WI38 (cell line): ENCODE results near the gene PDXK.

ENCODE experiments used
- H3K4me3 ChIP-seq: 2 replicates; pipeline ENCODE4 v1.5.1; 2011; ENCODE audit warnings: low read depth, mild to moderate bottlenecking, control low read depth, low read length
- TF ChIP-seq, protein P1 (sequence below): IDR thresholded peaks from 2 replicates; pipeline ENCODE4 v1.5.1; 2012; ENCODE audit warnings: low read depth, mild to moderate bottlenecking, control low read depth, low read length

The PDXK gene

DNA sequence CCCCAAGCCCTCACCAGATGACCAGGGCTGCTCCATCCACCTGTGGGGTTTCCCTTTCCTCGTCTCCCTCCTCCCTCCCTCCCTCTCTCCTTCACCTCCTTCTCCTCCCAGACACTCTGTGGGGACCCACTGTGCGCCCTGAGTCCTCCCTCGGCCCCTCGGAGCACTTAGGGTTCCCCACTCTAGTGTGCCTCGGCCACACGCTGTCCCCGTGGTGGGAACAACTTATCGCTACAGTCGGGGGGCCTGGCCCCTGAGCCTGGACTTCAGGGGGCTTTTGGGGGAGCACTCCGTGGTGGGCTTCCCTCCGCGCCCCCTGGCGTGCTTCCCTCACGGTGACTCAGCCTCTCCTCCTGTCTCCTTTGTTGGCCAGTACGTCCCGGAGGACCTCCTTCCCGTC, 29.7 kb downstream of the PDXK start:
- H3K4me3 ChIP-seq: no peak overlapping the region
- TF ChIP-seq, protein P1, sequence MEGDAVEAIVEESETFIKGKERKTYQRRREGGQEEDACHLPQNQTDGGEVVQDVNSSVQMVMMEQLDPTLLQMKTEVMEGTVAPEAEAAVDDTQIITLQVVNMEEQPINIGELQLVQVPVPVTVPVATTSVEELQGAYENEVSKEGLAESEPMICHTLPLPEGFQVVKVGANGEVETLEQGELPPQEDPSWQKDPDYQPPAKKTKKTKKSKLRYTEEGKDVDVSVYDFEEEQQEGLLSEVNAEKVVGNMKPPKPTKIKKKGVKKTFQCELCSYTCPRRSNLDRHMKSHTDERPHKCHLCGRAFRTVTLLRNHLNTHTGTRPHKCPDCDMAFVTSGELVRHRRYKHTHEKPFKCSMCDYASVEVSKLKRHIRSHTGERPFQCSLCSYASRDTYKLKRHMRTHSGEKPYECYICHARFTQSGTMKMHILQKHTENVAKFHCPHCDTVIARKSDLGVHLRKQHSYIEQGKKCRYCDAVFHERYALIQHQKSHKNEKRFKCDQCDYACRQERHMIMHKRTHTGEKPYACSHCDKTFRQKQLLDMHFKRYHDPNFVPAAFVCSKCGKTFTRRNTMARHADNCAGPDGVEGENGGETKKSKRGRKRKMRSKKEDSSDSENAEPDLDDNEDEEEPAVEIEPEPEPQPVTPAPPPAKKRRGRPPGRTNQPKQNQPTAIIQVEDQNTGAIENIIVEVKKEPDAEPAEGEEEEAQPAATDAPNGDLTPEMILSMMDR: no peak

DNA sequence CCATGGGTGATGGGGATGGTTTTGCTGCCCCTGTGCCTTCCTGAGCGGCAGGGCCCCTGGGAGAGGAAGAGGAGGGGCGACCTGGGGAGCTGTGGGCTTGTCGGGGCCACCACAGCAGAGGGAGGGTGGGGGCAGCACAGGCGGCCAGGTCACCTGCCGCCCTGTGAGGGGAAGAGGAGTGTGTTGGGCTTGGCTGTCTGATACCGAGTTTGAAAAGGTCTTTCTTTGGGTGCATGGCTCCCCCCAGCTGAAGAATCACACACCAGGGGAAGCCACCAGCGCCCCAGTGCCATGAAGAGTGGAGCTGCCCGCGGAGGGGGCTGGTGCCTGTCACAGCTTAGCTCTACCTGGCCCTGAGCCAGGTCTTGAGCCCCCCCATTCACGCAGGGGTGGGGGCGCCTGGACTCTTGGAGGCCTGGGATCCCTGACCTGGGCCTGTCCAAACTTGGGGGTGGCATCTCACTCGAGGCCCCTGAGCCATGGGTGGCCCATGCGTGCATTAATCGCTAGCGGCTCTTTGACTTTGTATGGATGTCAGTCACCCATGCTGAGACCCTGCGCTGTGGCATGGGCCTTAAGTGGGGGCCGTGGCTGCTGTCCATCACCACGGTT, 30.8 kb downstream of the PDXK start:
- no peak overlapping the region for H3K4me3 ChIP-seq
- TF ChIP-seq, protein P1: no peak

DNA sequence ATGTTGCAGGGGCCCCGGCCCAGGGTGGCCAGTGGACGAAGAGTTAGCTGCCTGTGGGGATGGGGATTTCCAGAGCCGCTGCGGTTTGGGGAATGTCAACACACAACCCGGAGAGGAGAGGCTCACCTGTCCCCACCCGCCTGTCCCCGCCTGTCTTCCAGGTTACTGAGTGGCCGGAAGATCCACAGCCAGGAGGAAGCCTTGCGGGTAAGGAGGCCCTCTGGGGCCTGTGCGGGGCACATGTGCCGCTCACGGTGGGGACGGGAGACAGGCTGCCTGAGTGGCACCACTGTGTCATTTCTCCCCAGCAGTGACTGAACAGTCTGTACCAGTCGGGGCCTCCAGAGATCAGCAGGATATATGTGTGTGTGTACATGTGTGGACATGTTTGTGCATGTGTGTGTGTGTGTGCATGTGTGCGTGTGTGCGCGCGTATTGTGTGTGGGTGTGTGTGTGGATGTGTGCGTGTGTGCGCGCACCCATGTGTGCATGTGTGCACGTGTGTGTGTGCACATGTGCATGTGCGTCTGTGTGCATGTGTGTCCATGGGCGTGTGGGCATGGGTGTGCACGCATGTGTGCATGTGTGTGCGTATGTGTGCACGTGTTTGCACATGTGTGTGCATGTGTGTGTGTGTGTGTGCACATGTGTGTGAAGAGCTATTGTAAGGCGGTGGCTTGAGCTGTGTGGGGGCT, 31.6 kb downstream of the PDXK start:
- H3K4me3 ChIP-seq: no peak overlapping the region
- TF ChIP-seq, protein P1: no peak

DNA sequence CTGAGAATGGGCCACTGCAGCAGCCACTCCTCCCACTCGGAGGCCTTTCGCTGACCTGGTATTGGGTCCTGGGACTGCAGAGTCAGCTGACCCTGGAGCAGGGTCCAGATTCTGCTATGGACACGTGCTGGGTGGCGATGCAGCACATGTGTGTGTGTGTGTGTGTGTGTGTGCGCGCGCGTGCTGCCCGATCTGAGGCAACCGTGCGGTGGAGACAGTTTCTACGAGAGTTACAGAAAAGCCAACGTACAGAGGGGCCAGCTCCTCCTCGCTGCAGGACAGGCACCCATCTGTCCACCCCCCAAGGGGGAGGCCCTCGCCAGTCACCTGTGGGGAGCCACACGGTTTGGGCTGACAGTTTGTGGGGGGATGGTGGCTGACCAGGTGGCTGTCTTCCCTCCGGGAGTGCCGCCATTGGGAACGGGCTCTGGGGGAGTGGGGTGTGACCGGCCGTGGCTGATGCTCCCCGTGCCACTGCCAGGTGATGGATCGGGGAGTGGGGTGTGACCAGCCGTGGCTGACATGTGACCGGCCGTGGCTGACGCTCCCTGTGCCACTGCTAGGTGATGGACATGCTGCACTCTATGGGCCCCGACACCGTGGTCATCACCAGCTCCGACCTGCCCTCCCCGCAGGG, 33.1 kb downstream of the PDXK start:
- TF ChIP-seq, protein P1: no peak

DNA sequence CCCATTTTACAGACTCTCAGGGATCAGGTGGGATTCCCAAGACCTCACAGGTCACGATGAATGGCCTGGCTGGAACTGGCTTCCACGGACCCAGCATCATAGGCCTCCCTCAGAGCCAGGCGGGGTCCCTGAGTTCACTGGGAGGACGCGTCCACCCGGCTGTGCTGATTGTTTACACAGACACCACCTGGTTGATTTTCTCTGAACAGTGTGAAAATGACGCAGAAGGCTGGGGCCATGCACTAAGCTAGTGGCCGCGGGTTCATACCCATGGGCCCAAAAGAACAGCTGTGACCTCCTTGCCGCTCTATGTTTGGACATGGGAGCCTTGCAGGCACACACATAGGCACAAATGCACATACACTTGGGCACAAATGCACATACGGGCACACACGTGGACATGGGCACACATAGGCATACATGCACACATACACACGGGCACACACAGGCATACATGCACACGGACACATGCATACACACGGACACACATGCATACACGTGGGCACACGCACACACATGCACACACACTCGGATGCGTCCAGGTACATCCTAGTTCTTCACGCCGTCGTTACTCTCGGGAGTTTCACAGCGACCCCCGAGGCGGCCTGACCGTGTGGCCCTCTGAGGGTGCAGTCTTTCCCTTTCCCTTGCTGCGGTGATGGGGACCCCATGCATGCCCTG, 34.0 kb downstream of the PDXK start:
- TF ChIP-seq, protein P1: no peak
- H3K4me3 ChIP-seq: no peak overlapping the region

More for the DNA sequence above, 33.1 kb downstream of the PDXK start:
- H3K4me3 ChIP-seq: no peak overlapping the region

DNA sequence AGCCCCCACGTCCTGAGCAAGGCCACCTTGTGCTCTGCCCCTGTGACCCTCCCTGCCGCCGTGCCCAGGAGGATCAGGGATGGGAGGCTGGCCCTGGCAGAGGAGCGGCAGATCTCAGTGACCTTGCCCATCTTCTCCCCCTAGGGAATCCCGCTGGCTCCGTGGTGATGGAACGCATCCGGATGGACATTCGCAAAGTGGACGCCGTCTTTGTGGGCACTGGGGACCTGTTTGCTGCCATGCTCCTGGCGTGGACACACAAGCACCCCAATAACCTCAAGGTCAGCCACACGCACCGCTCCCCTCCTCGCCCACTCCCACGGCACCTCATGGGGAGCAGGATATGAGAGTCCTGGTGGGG, 34.5 kb downstream of the PDXK start:
- H3K4me3 ChIP-seq: no peak overlapping the region
- TF ChIP-seq, protein P1: no peak
